Effector memory CD4-positive, alpha-beta T cell (primary cell): ENCODE data around the gene RSPH3.
A peak's percentile ranks its signal among the peaks of the same experiment; 100 is the strongest.
"Not testable (repeated sequence)": the region's sequence is repeated elsewhere in the genome, so short reads cannot be mapped to it uniquely, and the experiment has no call there.

Experiments
- DNase-seq, 3 donors: peaks; one replicate each; pipeline ENCODE4 v3.0.0-alpha.2; 2020
- H3K27ac ChIP-seq: 2 replicates; pipeline ENCODE4 v1.7.0; 2013; ENCODE audit warnings: mild to moderate bottlenecking, low read length, moderate library complexity; ENCODE audit not compliant: insufficient read depth, poor library complexity, severe bottlenecking
- H3K27me3 ChIP-seq: replicated peaks from 2 replicates; pipeline ENCODE4 v1.7.0; 2013; ENCODE audit warnings: mild to moderate bottlenecking, low read length; ENCODE audit not compliant: insufficient read depth, control insufficient read depth, poor library complexity, severe bottlenecking
- H3K36me3 ChIP-seq: 2 replicates; pipeline ENCODE4 v1.7.0; 2013; ENCODE audit warnings: mild to moderate bottlenecking, low read length, moderate library complexity; ENCODE audit not compliant: control insufficient read depth, insufficient read depth
- H3K4me1 ChIP-seq: 2 replicates; pipeline ENCODE4 v1.7.0; 2013; ENCODE audit warnings: low read length, mild to moderate bottlenecking; ENCODE audit not compliant: control insufficient read depth, insufficient read depth, poor library complexity, severe bottlenecking
- H3K4me3 ChIP-seq: 2 replicates; pipeline ENCODE4 v1.7.0; 2013; ENCODE audit warnings: low read length, low read depth, mild to moderate bottlenecking; ENCODE audit not compliant: insufficient read depth, poor library complexity, severe bottlenecking
- H3K9me3 ChIP-seq: 2 replicates; pipeline ENCODE4 v1.7.0; 2013; ENCODE audit warnings: mild to moderate bottlenecking, low read length, moderate library complexity; ENCODE audit not compliant: control insufficient read depth

RSPH3 gene

DNA sequence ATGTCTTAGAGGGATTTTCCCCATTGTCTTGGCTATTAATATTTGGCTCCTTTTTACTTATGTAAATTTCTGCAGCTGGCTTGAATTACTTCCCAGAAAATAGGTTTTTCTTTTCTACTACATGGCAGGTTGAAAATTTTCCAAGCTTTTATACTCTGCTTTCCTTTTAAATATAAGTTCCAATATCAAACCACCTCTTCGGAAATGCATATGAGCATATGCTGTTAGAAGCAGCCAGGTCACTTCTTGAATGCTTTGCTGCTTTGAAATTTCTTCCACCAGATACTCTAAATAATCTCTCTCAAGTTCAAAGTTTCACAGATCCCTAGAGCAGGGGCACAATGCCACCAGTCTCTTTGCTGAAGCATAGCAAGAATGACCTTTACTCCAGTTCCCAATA, 25.2 kb upstream of the RSPH3 start:
- H3K4me3 ChIP-seq, H3K36me3 ChIP-seq, H3K27me3 ChIP-seq, H3K27ac ChIP-seq, H3K4me1 ChIP-seq, DNase-seq: not testable (repeated sequence)
- H3K9me3 ChIP-seq = peaks cover 11% of the 10 kb centered on the region

- DNase-seq = no peak
- Histone ChIP-seq H3K27me3 (no peaks in the 10 kb centered on the region), H3K4me3 (no peak overlapping the region), H3K27ac (no peak overlapping the region), H3K9me3 (peaks cover 11% of the 10 kb centered on the region), H3K4me1 (peaks cover 5% of the 10 kb centered on the region), H3K36me3 (no peaks in the 10 kb centered on the region)
These were observed 23.9 kb upstream of the RSPH3 start for GRCh38 chr6:159023893-159024292.

GRCh38 chr6:159020011-159020410, 20.0 kb upstream of the RSPH3 start:
- H3K36me3 ChIP-seq = no peaks in the 10 kb centered on the region

GRCh38 chr6:159017757-159018559, 18.0 kb upstream of the RSPH3 start:
- H3K27ac ChIP-seq = peak overlapping the region; percentile 47
- H3K36me3 ChIP-seq = no peaks in the 10 kb centered on the region
- peaks cover 45% of the 10 kb centered on the region for H3K4me1 ChIP-seq
- no peaks in the 10 kb centered on the region for H3K27me3 ChIP-seq
- no peaks in the 10 kb centered on the region for H3K9me3 ChIP-seq
- no peak overlapping the region for H3K4me3 ChIP-seq
- no peak for DNase-seq

More at GRCh38 chr6:159020011-159020410, 20.0 kb upstream of the RSPH3 start:
- Histone ChIP-seq H3K9me3 (peaks cover 8% of the 10 kb centered on the region), H3K27ac (no peak overlapping the region), H3K4me1 (peaks cover 26% of the 10 kb centered on the region), H3K27me3 (no peaks in the 10 kb centered on the region), H3K4me3 (no peak overlapping the region)
- DNase-seq = no peak

GRCh38 chr6:159014406-159014805, 14.4 kb upstream of the RSPH3 start:
- Histone ChIP-seq H3K27me3 (no peaks in the 10 kb centered on the region), H3K4me1 (peaks cover 58% of the 10 kb centered on the region), H3K36me3 (no peaks in the 10 kb centered on the region), H3K27ac (peak overlapping the region; percentile 23), H3K9me3 (no peaks in the 10 kb centered on the region), H3K4me3 (no peak overlapping the region)
- DNase-seq = no peak

DNA sequence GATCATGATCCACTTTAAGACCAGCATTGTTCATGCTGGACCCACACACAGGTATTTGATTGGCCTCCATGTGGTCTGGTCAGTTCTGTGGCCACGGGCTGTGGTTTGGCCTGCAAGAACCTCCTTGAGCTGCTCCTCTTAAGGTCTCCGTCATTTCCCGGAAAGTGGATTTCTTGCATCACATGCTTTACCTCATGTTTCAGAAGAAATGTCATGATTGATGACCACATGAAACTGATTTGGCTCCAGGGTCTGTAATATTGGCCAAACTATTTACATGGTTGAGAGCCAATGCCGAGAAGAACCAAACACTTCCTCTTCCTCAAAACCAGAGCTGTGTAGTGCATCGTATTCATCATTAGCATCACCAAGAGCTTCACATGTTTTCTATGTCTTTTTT, 13.2 kb upstream of the RSPH3 start:
- H3K4me1 ChIP-seq = peaks cover 46% of the 10 kb centered on the region
- H3K4me3 ChIP-seq = peak overlapping the region; percentile 7
- H3K27ac ChIP-seq = peak overlapping the region; percentile 47
- no peaks in the 10 kb centered on the region for H3K36me3 ChIP-seq
- no peak for DNase-seq
- H3K27me3 ChIP-seq = no peaks in the 10 kb centered on the region
- no peaks in the 10 kb centered on the region for H3K9me3 ChIP-seq

- no peaks in the 10 kb centered on the region for H3K36me3 ChIP-seq
- H3K4me3 ChIP-seq = no peak overlapping the region
- no peak for DNase-seq
- H3K27ac ChIP-seq = no peak overlapping the region
- no peaks in the 10 kb centered on the region for H3K27me3 ChIP-seq
- no peaks in the 10 kb centered on the region for H3K9me3 ChIP-seq
- H3K4me1 ChIP-seq = peaks cover 38% of the 10 kb centered on the region
These were observed 12.2 kb upstream of the RSPH3 start for GRCh38 chr6:159012201-159012600.

GRCh38 chr6:159010037-159010612, 10.1 kb upstream of the RSPH3 start:
- not testable (repeated sequence) for H3K4me3 ChIP-seq, H3K36me3 ChIP-seq, DNase-seq, H3K27ac ChIP-seq, H3K27me3 ChIP-seq, H3K9me3 ChIP-seq
- peaks cover 33% of the 10 kb centered on the region for H3K4me1 ChIP-seq

- H3K4me3 ChIP-seq = peak overlapping the region; percentile 24
- H3K27me3 ChIP-seq = no peaks in the 10 kb centered on the region
- no peaks in the 10 kb centered on the region for H3K9me3 ChIP-seq
- no peak for DNase-seq
- H3K27ac ChIP-seq = peak overlapping the region; percentile 23
- peaks cover 21% of the 10 kb centered on the region for H3K4me1 ChIP-seq
- no peaks in the 10 kb centered on the region for H3K36me3 ChIP-seq
These were observed 8.8 kb upstream of the RSPH3 start for GRCh38 chr6:159008656-159009288.

- Histone ChIP-seq H3K27me3 (no peaks in the 10 kb centered on the region), H3K36me3 (no peaks in the 10 kb centered on the region), H3K4me1 (peaks cover 11% of the 10 kb centered on the region), H3K27ac (no peak overlapping the region), H3K9me3 (no peaks in the 10 kb centered on the region), H3K4me3 (no peak overlapping the region)
- no peak for DNase-seq
These were observed 7.5 kb upstream of the RSPH3 start for GRCh38 chr6:159007510-159007909.
